Measurements from ENCODE around the gene PPIH.
"Not testable (repeated sequence)": the region's sequence is repeated elsewhere in the genome, so short reads cannot be mapped to it uniquely, and the experiment has no call there.

PPIH gene

DNA sequence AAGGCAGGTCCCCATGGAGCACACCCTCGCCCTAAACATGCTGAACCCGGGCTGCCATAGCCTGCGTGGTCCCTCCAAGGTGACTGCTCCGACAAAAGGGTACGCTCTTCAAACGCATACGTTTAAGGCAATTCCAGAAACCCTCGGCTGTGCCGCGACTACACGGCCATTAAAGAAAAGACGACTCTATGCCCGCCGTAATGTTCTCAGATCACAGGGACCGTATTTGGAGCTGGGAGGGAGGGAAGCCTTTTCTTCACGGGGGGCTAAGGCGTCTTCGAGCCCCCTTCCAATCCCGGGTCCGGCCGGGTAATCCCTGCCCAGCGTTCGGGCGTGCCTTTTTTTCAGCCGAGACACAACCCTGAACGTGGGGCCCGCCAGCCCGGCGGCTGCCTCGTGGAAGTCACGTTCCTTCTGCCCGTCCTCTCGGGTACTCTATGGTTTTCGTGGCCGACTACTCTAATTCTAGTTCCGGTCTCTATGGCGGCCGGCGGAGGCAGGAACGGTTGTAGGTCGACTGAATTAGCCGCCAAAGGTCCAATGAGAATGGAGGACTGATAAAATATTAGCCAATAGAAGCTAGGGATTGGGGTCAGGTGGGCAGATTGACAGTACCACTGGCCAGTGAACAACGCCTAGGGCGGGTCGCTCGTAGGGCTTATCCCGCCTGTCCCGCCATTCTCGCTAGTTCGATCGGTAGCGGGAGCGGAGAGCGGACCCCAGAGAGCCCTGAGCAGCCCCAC lies 23.7 kb downstream of the PPIH start, which contains the start of gene YBX1 (continued):
- TF ChIP-seq, protein P1, sequence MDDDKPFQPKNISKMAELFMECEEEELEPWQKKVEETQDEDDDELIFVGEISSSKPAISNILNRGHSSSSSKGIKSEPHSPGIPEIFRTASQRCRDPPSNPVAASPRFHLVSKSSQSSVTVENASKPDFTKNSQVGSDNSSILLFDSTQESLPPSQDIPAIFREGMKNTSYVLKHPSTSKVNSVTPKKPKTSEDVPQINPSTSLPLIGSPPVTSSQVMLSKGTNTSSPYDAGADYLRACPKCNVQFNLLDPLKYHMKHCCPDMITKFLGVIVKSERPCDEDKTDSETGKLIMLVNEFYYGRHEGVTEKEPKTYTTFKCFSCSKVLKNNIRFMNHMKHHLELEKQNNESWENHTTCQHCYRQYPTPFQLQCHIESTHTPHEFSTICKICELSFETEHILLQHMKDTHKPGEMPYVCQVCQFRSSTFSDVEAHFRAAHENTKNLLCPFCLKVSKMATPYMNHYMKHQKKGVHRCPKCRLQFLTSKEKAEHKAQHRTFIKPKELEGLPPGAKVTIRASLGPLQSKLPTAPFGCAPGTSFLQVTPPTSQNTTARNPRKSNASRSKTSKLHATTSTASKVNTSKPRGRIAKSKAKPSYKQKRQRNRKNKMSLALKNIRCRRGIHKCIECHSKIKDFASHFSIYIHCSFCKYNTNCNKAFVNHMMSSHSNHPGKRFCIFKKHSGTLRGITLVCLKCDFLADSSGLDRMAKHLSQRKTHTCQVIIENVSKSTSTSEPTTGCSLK (tag by site-specific recombination; IDR thresholded peaks at IDR 0.05): no peak
- TF ChIP-seq GLI2 (tag by site-specific recombination; IDR thresholded peaks at IDR 0.05; ENCODE audit: borderline replicate concordance, low read depth) (no peak), KLF1 (tag by site-specific recombination; IDR thresholded peaks at IDR 0.05) (0 out of 2 replicates have a peak, but pooled peaks have one; percentile 17), KLF10 (tag by site-specific recombination; IDR thresholded peaks at IDR 0.05) (no peak), ZNF555 (tag by site-specific recombination; conservative IDR thresholded peaks at IDR 0.05) (no peak), ZFP69B (tag by site-specific recombination; IDR thresholded peaks at IDR 0.05) (peak; percentile 97), ZNF114 (tag by site-specific recombination; IDR thresholded peaks at IDR 0.05) (no peak), ZNF623 (tag by site-specific recombination; IDR thresholded peaks at IDR 0.05) (0 out of 2 replicates have a peak, but pooled peaks have one; percentile 15), ZSCAN30 (tag by site-specific recombination; IDR thresholded peaks at IDR 0.05) (peak; percentile 87; the same call in 1 of the 2 replicates), ZFHX2 (tag by site-specific recombination; conservative IDR thresholded peaks at IDR 0.05) (no peak), HOXC10 (CRISPR knock-in tag; IDR thresholded peaks at IDR 0.05) (no peak), PRDM1 (tag by site-specific recombination; IDR thresholded peaks at IDR 0.05) (no peak), ZNF776 (tag by site-specific recombination; IDR thresholded peaks at IDR 0.05; ENCODE audit: borderline replicate concordance) (no peak), ZNF664 (tag by site-specific recombination; IDR thresholded peaks at IDR 0.05) (no peak), ZNF747 (tag by site-specific recombination; IDR thresholded peaks at IDR 0.05) (no peak)
- TF ChIP-seq, protein P2, sequence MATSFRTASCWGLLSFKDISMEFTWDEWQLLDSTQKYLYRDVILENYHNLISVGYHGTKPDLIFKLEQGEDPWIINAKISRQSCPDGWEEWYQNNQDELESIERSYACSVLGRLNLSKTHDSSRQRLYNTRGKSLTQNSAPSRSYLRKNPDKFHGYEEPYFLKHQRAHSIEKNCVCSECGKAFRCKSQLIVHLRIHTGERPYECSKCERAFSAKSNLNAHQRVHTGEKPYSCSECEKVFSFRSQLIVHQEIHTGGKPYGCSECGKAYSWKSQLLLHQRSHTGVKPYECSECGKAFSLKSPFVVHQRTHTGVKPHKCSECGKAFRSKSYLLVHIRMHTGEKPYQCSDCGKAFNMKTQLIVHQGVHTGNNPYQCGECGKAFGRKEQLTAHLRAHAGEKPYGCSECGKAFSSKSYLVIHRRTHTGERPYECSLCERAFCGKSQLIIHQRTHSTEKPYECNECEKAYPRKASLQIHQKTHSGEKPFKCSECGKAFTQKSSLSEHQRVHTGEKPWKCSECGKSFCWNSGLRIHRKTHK (tag by site-specific recombination; IDR thresholded peaks at IDR 0.05): no peak
- TF ChIP-seq, protein P3, sequence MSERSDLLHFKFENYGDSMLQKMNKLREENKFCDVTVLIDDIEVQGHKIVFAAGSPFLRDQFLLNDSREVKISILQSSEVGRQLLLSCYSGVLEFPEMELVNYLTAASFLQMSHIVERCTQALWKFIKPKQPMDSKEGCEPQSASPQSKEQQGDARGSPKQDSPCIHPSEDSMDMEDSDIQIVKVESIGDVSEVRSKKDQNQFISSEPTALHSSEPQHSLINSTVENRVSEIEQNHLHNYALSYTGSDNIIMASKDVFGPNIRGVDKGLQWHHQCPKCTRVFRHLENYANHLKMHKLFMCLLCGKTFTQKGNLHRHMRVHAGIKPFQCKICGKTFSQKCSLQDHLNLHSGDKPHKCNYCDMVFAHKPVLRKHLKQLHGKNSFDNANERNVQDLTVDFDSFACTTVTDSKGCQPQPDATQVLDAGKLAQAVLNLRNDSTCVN (tag by site-specific recombination; optimal IDR thresholded peaks at IDR 0.05): peak; percentile 68

DNA sequence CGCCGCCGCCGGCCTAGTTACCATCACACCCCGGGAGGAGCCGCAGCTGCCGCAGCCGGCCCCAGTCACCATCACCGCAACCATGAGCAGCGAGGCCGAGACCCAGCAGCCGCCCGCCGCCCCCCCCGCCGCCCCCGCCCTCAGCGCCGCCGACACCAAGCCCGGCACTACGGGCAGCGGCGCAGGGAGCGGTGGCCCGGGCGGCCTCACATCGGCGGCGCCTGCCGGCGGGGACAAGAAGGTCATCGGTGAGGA lies 24.2 kb downstream of the PPIH start:
- ChIA-PET CTCF (interaction anchor here (0.6 to 1.1 kb wide), 3 partner anchors 24 to 104 kb away, joined by 3 read pairs; no protein-coding TSS in a partner anchor), POLR2A (interaction anchor here (0.6 to 3.2 kb wide), 22 partner anchors 9 to 517 kb away, joined by 3 to 34 read pairs (median 4); partner anchors contain the start of genes C1orf50, CCDC30, CLDN19 and P3H1)
- H3K4me3 ChIP-seq (ENCODE audit: low read depth, low read length): peak overlapping the region; percentile 78
- H3K9me3 ChIP-seq (ENCODE audit: control insufficient read depth, insufficient read depth, low read depth, low read length): not testable (repeated sequence)
- peak overlapping the region; percentile 75; the same call in 1 of the 2 replicates for H3K27ac ChIP-seq (ENCODE audit: extremely low read depth, low read depth, low read length)
- H3K4me1 ChIP-seq (ENCODE audit: control insufficient read depth, insufficient read depth, low read length): peaks cover 13% of the 10 kb centered on the region
- H3K36me3 ChIP-seq (ENCODE audit: control insufficient read depth in 2 of 2, insufficient read depth in 1 of 2, low read length in 2 of 2): peaks cover 0 to 46% of the 10 kb centered on the region in 2 experiments; a peak in 1 of 3 replicates
